Activated naive CD8-positive, alpha-beta T cell treated with anti-CD3 and anti-CD28 coated beads for 36 hours (primary cell): ENCODE results near the gene OOSP3. TPM values are rescaled to one million over a fixed set of nuclear protein-coding genes. Genes with fewer than 3 reads are reported as not detected.

Experiments used
- total RNA-seq, 2 experiments: library from RNA; stranded (reverse); gene quantifications; one replicate each; pipeline ENCODE4 v1.2.3, GENCODE V29; 2021

OOSP3 gene
- total RNA-seq, 2 experiments from 2014 or later, result not detected

Other genes with a start within 250 kb of the OOSP3 start
- 10 to 100 TPM; 60.8 to 66.9 TPM for gene PATL1, start 209.7 kb upstream of the OOSP3 start, total RNA-seq
- gene OR10V1, start 164.9 kb upstream of the OOSP3 start, total RNA-seq, result not detected
- gene STX3, start 123.4 kb upstream of the OOSP3 start, total RNA-seq, result 1 to 10 TPM; 7.3 to 8.0 TPM
- 100 to 1,000 TPM; 104 to 105 TPM for gene MRPL16, start 68.0 kb upstream of the OOSP3 start, total RNA-seq
- gene CBLIF, start 33.3 kb upstream of the OOSP3 start, total RNA-seq, result not detected
- gene TCN1, start 12.3 kb upstream of the OOSP3 start, total RNA-seq, result not detected
- not detected for gene OOSP1, start 59.6 kb downstream of the OOSP3 start, total RNA-seq
- gene OOSP4A, start 85.3 kb downstream of the OOSP3 start, total RNA-seq, result not detected
- not detected for gene OOSP4B, start 138.4 kb downstream of the OOSP3 start, total RNA-seq
- gene OOSP2, start 161.6 kb downstream of the OOSP3 start, total RNA-seq, result not detected
- gene MS4A3, start 177.9 kb downstream of the OOSP3 start, total RNA-seq, result not detected
- not detected for gene MS4A2, start 209.9 kb downstream of the OOSP3 start, total RNA-seq